Lung (tissue), 12 donors: ENCODE results near the gene SLC22A4. TPM values are rescaled to one million over a fixed set of nuclear protein-coding genes. Genes with fewer than 3 reads are reported as not detected.

Experiments used
- ATAC-seq: fragments of 200-7000 bp; cut with Tn5 transposase; one replicate; pipeline ENCODE4 v1.9.1; 2020; ENCODE audit warnings: moderate number of reproducible peaks; ENCODE audit not compliant: insufficient read depth, low FRiP score
- DNase-seq, 3 donors: peaks; one replicate each; pipeline ENCODE4 v3.0.0-alpha.2; 2013 to 2017
- H3K27ac ChIP-seq, 2 donors: one replicate each; pipeline ENCODE4 v1.5.1; 2013; ENCODE audit warnings: mild to moderate bottlenecking in 2 of 2, moderate library complexity in 2 of 2, control low read depth in 1 of 2, inconsistent platforms in 1 of 2, low read depth in 1 of 2, low read length in 1 of 2
- H3K27me3 ChIP-seq, 3 donors: one replicate each; pipeline ENCODE4 v1.5.1; 2013; ENCODE audit warnings: low read length in 2 of 3; ENCODE audit not compliant: control insufficient read depth in 3 of 3, insufficient read depth in 3 of 3
- H3K36me3 ChIP-seq, 4 donors: one replicate each; pipeline ENCODE4 v1.5.1; 2013; ENCODE audit warnings: low read length in 4 of 4, mild to moderate bottlenecking in 1 of 4, moderate library complexity in 1 of 4; ENCODE audit not compliant: control insufficient read depth in 4 of 4, insufficient read depth in 4 of 4
- H3K4me1 ChIP-seq, 5 donors: one replicate each; pipeline ENCODE4 v1.5.1; 2013; ENCODE audit warnings: low read length in 5 of 5, mild to moderate bottlenecking in 2 of 5, moderate library complexity in 1 of 5; ENCODE audit not compliant: control insufficient read depth in 5 of 5, insufficient read depth in 5 of 5
- H3K4me3 ChIP-seq: one replicate; pipeline ENCODE4 v1.5.1; 2013; ENCODE audit warnings: mild to moderate bottlenecking, control low read depth, moderate library complexity
- H3K9ac ChIP-seq, 2 donors: one replicate each; pipeline ENCODE4 v1.5.1; 2013; ENCODE audit warnings: low read length in 2 of 2, control low read depth in 1 of 2; ENCODE audit not compliant: insufficient read depth in 1 of 2
- H3K9me3 ChIP-seq, 4 donors: one replicate each; pipeline ENCODE4 v1.5.1; 2013; ENCODE audit warnings: low read length in 3 of 4, mild to moderate bottlenecking in 1 of 4, moderate library complexity in 1 of 4; ENCODE audit not compliant: control insufficient read depth in 4 of 4, insufficient read depth in 3 of 4
- WGBS, 2 donors: extraction: QIAGEN DNeasy Blood & Tissue Kit; methylation state at CpG; one replicate each; pipeline ENCODE4 v1.1.7; 2013; 5-methylcytosine and 5-hydroxymethylcytosine counted together
- polyA plus RNA-seq, 2 donors: library from polyadenylated mRNA; stranded (reverse); fragments of 200-250 nt; gene quantifications; one replicate each; pipeline ENCODE4 v1.2.1, GENCODE V29; 2013
- total RNA-seq, 2 donors: library from RNA; depleted of rRNA in 1 of 2; stranded (reverse); fragments of >200 nt in 1 of 2; gene quantifications; one replicate each; pipeline ENCODE4 v1.2.1, GENCODE V29; 2014 to 2021
- TF ChIP-seq, protein P1 (sequence below): IDR thresholded peaks from 2 replicates; pipeline ENCODE4 v1.5.1; 2012; ENCODE audit warnings: mild to moderate bottlenecking; ENCODE audit errors: control extremely low read depth, extremely low read depth
- donor health status: control.
- donor health status: control.
- donor health status: Bipolar disorder and iron deficiency.
- donor health status: healthy.
- donor health status: DM: yes; HTN: yes; CAD: no.

The SLC22A4 gene
- total and polyA plus RNA-seq, 4 donors = 3.6 to 18.1 (median 13.3) TPM

DNA sequence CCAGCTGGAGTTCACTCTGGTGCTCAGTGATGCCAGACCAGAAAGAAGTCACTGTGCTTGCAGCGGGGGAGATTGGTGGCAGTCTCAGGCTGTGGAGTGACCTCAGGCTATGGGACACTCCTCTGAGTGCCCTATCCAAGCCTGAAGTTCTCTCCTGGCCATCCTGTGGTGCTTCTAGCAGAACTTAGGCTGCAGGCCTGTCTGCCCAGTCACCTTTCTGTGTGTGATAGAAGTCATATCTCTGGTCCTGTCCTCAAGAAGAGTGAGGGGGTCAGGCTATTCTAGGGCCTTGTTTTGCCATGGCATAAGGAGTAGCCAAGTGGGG is 27.4 kb upstream of the SLC22A4 start:
- Histone ChIP-seq H3K36me3 (no peaks in the 10 kb centered on the region), H3K4me3 (no peak overlapping the region), H3K9ac (no peak overlapping the region), H3K27me3 (no peaks in the 10 kb centered on the region), H3K27ac (no peak overlapping the region), H3K9me3 (no peaks in the 10 kb centered on the region), H3K4me1 (peaks cover 0 to 12% (median 3%) of the 10 kb centered on the region in 5 donors)
- TF ChIP-seq, protein P1, sequence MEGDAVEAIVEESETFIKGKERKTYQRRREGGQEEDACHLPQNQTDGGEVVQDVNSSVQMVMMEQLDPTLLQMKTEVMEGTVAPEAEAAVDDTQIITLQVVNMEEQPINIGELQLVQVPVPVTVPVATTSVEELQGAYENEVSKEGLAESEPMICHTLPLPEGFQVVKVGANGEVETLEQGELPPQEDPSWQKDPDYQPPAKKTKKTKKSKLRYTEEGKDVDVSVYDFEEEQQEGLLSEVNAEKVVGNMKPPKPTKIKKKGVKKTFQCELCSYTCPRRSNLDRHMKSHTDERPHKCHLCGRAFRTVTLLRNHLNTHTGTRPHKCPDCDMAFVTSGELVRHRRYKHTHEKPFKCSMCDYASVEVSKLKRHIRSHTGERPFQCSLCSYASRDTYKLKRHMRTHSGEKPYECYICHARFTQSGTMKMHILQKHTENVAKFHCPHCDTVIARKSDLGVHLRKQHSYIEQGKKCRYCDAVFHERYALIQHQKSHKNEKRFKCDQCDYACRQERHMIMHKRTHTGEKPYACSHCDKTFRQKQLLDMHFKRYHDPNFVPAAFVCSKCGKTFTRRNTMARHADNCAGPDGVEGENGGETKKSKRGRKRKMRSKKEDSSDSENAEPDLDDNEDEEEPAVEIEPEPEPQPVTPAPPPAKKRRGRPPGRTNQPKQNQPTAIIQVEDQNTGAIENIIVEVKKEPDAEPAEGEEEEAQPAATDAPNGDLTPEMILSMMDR = no peak
- DNase-seq (no peak), ATAC-seq (no peak)
- WGBS, 2 donors = 99 to 100% methylated on average over 1 of the region's 1 CpG

DNA sequence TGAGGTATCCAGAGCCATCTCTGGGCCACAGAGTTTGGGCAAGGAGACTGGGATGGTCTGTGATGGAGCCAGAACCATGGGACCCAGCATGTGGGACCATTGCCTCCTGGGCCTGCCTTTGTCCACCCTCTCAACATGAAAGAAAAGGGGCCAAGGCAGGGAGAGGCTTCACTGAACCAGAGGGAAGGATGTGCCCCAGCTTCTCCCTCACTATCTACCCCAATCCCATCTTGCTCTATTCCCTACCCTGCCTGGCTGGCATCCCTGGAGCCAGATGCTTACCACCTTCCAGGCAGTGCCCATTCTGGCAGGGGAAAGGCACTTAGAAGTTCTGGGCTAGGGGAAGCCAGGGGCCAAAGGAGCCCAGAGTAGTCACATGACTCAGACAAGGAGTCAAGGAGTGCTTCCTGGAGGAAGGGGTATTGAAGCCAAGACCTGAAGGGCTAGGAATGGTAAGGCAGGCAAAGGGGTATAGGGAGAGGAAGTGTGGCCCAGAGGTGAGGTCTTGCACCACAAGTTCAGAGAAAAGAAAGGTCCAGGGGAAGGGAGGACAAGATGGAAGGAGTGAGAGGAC is 26.9 kb upstream of the SLC22A4 start:
- Histone ChIP-seq H3K27me3 (no peaks in the 10 kb centered on the region), H3K4me1 (peaks cover 0 to 12% (median 3%) of the 10 kb centered on the region in 5 donors), H3K4me3 (no peak overlapping the region), H3K36me3 (no peaks in the 10 kb centered on the region), H3K9ac (no peak overlapping the region), H3K27ac (no peak overlapping the region), H3K9me3 (no peaks in the 10 kb centered on the region)
- no peak for ATAC-seq
- TF ChIP-seq, protein P1 = no peak
- DNase-seq = no peak

DNA sequence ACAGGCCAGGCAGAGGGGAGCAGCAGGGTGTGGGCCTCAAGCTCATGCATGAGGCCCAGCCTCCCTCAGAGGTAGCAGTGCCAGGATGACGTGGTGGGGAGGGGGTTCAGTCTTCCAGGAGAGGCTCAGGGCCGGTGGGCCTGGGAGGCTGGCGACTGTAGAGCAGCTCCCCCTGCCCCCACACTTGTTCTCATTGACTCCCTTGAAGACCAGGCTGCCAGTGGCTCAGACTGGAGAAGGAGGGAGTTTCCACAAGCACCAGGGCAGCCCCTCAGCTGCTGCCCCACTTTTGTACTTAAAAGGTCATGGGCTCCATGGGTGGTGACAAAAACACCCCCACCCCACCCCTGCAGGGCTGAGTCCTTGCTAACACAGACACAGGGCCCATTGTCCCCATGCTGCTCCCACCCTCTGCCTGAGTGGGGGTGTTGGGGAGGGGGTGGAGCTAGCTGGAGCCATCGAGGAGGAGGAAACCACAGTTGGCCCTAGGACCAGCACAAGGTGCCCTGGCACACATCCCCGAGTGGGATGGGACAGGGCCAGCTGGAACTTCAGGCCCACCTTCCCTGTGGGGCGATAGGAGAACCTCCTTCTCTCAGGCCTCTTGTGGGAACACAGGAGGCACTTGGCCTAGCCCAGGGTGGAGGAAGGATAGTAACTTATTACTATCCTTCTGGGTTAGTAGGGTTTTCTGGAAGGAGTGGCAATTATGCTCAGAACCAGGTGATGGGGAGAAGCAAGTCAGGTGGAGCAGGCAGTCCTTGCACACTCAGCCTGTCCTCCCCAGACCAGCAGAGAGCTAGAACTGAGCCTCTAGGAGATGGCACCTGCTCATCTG is 26.0 kb upstream of the SLC22A4 start:
- 73 to 90% methylated on average over 5 to 6 of the region's 6 CpGs for WGBS, 2 donors
- peak in 1 of 3 donors; percentile 48 for DNase-seq

More for the DNA sequence above, 26.0 kb upstream of the SLC22A4 start:
- TF ChIP-seq, protein P1 = no peak
- Histone ChIP-seq H3K9me3 (no peaks in the 10 kb centered on the region), H3K36me3 (no peaks in the 10 kb centered on the region), H3K9ac (no peak overlapping the region), H3K27ac (no peak overlapping the region), H3K4me3 (no peak overlapping the region), H3K27me3 (no peaks in the 10 kb centered on the region), H3K4me1 (peaks cover 0 to 12% (median 3%) of the 10 kb centered on the region in 5 donors)
- no peak for ATAC-seq
